ENCODE results near the gene TWNK.

Gene TWNK

GRCh38 chr10:101006593-101007098 is 19.3 kb downstream of the TWNK start:
- Histone ChIP-seq H3K4me2 (ENCODE audit: low read length) (no peak overlapping the region), H3K9me3 (ENCODE audit: control insufficient read depth, insufficient read depth, low read length) (no peaks in the 10 kb centered on the region), H3K27me3 (ENCODE audit: control insufficient read depth, low read length) (no peaks in the 10 kb centered on the region), H3K79me2 (ENCODE audit: control insufficient read depth, low read length) (no peaks in the 10 kb centered on the region), H3K9me2 (replicated peaks; ENCODE audit: control insufficient read depth, low read length) (no peaks in the 10 kb centered on the region), H3K4me1 (ENCODE audit: control insufficient read depth, low read length) (no peaks in the 10 kb centered on the region), H4K20me1 (ENCODE audit: control insufficient read depth, insufficient read depth, low read depth, low read length) (no peaks in the 10 kb centered on the region), H3K4me3 (ENCODE audit: low read length) (no peak overlapping the region), H3K36me3 (ENCODE audit: control insufficient read depth, low read length) (no peaks in the 10 kb centered on the region; the same call in 1 of the 2 replicates), H3F3A (ENCODE audit: control insufficient read depth, insufficient read depth) (0 out of 2 replicates have a peak, but pooled peaks cover 2% of the 10 kb centered on the region), H3K27ac (ENCODE audit: low read depth, low read length) (no peak overlapping the region)
- no peak for TF ChIP-seq EZH2phosphoT487 (IDR thresholded peaks at IDR 0.05; ENCODE audit: borderline replicate concordance, low read length)
- TF ChIP-seq, protein P1, sequence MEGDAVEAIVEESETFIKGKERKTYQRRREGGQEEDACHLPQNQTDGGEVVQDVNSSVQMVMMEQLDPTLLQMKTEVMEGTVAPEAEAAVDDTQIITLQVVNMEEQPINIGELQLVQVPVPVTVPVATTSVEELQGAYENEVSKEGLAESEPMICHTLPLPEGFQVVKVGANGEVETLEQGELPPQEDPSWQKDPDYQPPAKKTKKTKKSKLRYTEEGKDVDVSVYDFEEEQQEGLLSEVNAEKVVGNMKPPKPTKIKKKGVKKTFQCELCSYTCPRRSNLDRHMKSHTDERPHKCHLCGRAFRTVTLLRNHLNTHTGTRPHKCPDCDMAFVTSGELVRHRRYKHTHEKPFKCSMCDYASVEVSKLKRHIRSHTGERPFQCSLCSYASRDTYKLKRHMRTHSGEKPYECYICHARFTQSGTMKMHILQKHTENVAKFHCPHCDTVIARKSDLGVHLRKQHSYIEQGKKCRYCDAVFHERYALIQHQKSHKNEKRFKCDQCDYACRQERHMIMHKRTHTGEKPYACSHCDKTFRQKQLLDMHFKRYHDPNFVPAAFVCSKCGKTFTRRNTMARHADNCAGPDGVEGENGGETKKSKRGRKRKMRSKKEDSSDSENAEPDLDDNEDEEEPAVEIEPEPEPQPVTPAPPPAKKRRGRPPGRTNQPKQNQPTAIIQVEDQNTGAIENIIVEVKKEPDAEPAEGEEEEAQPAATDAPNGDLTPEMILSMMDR (IDR thresholded peaks at IDR 0.05; ENCODE audit: low read depth, low read length, poor library complexity, severe bottlenecking) = no peak

DNA sequence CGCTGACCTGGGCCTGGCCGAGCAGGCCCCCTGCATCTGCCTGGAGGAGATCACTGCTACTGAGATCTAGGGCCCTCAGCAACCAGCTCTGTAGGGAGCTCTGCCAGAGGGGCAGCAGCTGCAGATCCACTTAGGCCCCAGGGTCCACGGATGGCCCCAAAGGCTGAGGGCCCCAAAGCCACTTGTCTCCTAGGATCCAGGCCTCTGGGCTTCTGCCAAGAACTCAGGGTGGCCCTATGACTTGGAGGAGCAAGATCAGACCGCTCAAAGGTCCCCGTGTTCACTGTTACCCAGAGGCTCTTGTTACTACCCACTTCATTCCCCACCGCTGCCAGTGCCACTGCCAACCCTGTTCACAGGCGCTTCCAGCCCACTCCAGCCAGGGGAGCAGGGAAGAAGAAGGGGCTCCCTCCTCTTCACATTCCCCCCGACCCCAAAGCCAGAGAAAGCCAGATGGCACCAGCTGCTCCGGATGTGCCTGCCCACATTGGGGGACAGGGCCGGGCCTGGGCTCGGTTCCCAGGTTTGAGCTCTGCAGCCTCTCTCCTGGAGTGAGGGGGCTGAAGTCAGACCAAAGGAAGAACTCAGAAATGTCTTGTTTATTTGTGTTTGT is 19.9 kb downstream of the TWNK start:
- TF ChIP-seq EZH2phosphoT487 (IDR thresholded peaks at IDR 0.05; ENCODE audit: borderline replicate concordance, low read length) = no peak
- TF ChIP-seq, protein P1 (IDR thresholded peaks at IDR 0.05; ENCODE audit: low read depth, low read length, poor library complexity, severe bottlenecking) = no peak
- no peaks in the 10 kb centered on the region for H3K27me3 ChIP-seq (ENCODE audit: control insufficient read depth, low read length)
- 0 out of 2 replicates have a peak, but pooled peaks cover 2% of the 10 kb centered on the region for H3F3A ChIP-seq (ENCODE audit: control insufficient read depth, insufficient read depth)
- H3K36me3 ChIP-seq (ENCODE audit: control insufficient read depth, low read length) = no peaks in the 10 kb centered on the region; the same call in 1 of the 2 replicates
- no peaks in the 10 kb centered on the region for H3K79me2 ChIP-seq (ENCODE audit: control insufficient read depth, low read length)
- H4K20me1 ChIP-seq (ENCODE audit: control insufficient read depth, insufficient read depth, low read depth, low read length) = no peaks in the 10 kb centered on the region
- H3K27ac ChIP-seq (ENCODE audit: low read depth, low read length) = no peak overlapping the region
- no peak overlapping the region for H3K4me2 ChIP-seq (ENCODE audit: low read length)
- no peaks in the 10 kb centered on the region for H3K9me2 ChIP-seq (replicated peaks; ENCODE audit: control insufficient read depth, low read length)
- H3K9me3 ChIP-seq (ENCODE audit: control insufficient read depth, insufficient read depth, low read length) = no peaks in the 10 kb centered on the region
- H3K4me3 ChIP-seq (ENCODE audit: low read length) = no peak overlapping the region
- no peaks in the 10 kb centered on the region for H3K4me1 ChIP-seq (ENCODE audit: control insufficient read depth, low read length)

GRCh38 chr10:101007915-101008822 is 20.8 kb downstream of the TWNK start:
- no peaks in the 10 kb centered on the region for H3K9me2 ChIP-seq (replicated peaks; ENCODE audit: control insufficient read depth, low read length)
- H4K20me1 ChIP-seq (ENCODE audit: control insufficient read depth, insufficient read depth, low read depth, low read length) = no peaks in the 10 kb centered on the region
- no peak overlapping the region for H3K27ac ChIP-seq (ENCODE audit: low read depth, low read length)
- no peaks in the 10 kb centered on the region; the same call in 1 of the 2 replicates for H3K36me3 ChIP-seq (ENCODE audit: control insufficient read depth, low read length)
- no peaks in the 10 kb centered on the region for H3K79me2 ChIP-seq (ENCODE audit: control insufficient read depth, low read length)
- 0 out of 2 replicates have a peak, but pooled peaks cover 2% of the 10 kb centered on the region for H3F3A ChIP-seq (ENCODE audit: control insufficient read depth, insufficient read depth)
- H3K27me3 ChIP-seq (ENCODE audit: control insufficient read depth, low read length) = no peaks in the 10 kb centered on the region
- no peaks in the 10 kb centered on the region for H3K9me3 ChIP-seq (ENCODE audit: control insufficient read depth, insufficient read depth, low read length)
- TF ChIP-seq, protein P1 (IDR thresholded peaks at IDR 0.05; ENCODE audit: low read depth, low read length, poor library complexity, severe bottlenecking) = no peak
- TF ChIP-seq EZH2phosphoT487 (IDR thresholded peaks at IDR 0.05; ENCODE audit: borderline replicate concordance, low read length) = no peak
- no peak overlapping the region for H3K4me2 ChIP-seq (ENCODE audit: low read length)
- peaks cover 8% of the 10 kb centered on the region for H3K4me1 ChIP-seq (ENCODE audit: control insufficient read depth, low read length)
- H3K4me3 ChIP-seq (ENCODE audit: low read length) = no peak overlapping the region

Data from DOHH2 (cell line).